HEK293 (cell line): ENCODE results near the gene HOXC5.

Experiments used
- CTCF ChIA-PET: fragments of 350-600 bp; formaldehyde crosslinking; extraction: SDS; loops from one replicate; lab custom pipeline; 2021; ENCODE audit warnings: antibody characterized with exemption; lab: Yijun Ruan, JAX
- POLR2A ChIA-PET: fragments of 300-600 bp; formaldehyde crosslinking; extraction: SDS; loops from one replicate; lab custom pipeline; 2020; ENCODE audit warnings: antibody characterized with exemption, inconsistent platforms; lab: Yijun Ruan, JAX
- H3K27ac ChIP-seq: fragments of 200-500 bp; sonication (Bioruptor generic); 2 replicates; pipeline ENCODE4 v1.5.1; 2014; ENCODE audit warnings: low read depth, low read length, control low read depth, inconsistent platforms; ENCODE audit errors: extremely low read depth
- H3K36me3 ChIP-seq, 2 experiments: fragments of 200-500 bp in 1 of 2; sonication (Bioruptor generic) in 1 of 2; 1 replicate in 1 of 2; 2 replicates in 1 of 2; pipeline ENCODE4 v1.5.1; 2014 to 2017; ENCODE audit warnings: inconsistent platforms in 2 of 2, low read length in 2 of 2; ENCODE audit not compliant: control insufficient read depth in 2 of 2, insufficient read depth in 1 of 2
- H3K4me1 ChIP-seq: fragments of 200-500 bp; sonication (Bioruptor generic); 2 replicates; pipeline ENCODE4 v1.5.1; 2014; ENCODE audit warnings: mild to moderate bottlenecking, low read length, inconsistent platforms; ENCODE audit not compliant: control insufficient read depth, insufficient read depth
- H3K4me3 ChIP-seq: 2 replicates; pipeline ENCODE4 v1.5.1; 2011; ENCODE audit warnings: low read depth, mild to moderate bottlenecking, control low read depth, low read length, moderate library complexity
- H3K9me3 ChIP-seq: fragments of 200-500 bp; sonication (Bioruptor generic); 2 replicates; pipeline ENCODE4 v1.5.1; 2014; ENCODE audit warnings: low read depth, low read length, inconsistent platforms; ENCODE audit not compliant: control insufficient read depth, insufficient read depth
- BCL11A ChIP-seq: fragments of 450-650 bp; formaldehyde crosslinking; IDR thresholded peaks from 2 replicates; pipeline ENCODE4 v1.5.1; 2016; ENCODE audit warnings: low read depth, missing biosample characterization, missing genetic modification characterization
- FEZF1 ChIP-seq: fragments of 450-650 bp; formaldehyde crosslinking; IDR thresholded peaks from 2 replicates; pipeline ENCODE4 v1.5.1; 2016; ENCODE audit warnings: missing biosample characterization, missing genetic modification characterization
- KLF10 ChIP-seq: fragments of 450-650 bp; IDR thresholded peaks from 2 replicates; pipeline ENCODE4 v1.5.1; 2018; ENCODE audit warnings: missing biosample characterization, mild to moderate bottlenecking, missing genetic modification characterization
- MEIS1 ChIP-seq: sonication (generic); formaldehyde crosslinking; IDR thresholded peaks from 2 replicates; pipeline ENCODE4 v1.8.1; 2022; ENCODE audit warnings: missing genetic modification reagents, mild to moderate bottlenecking, borderline replicate concordance
- MZF1 ChIP-seq: fragments of 450-650 bp; formaldehyde crosslinking; IDR thresholded peaks from 2 replicates; pipeline ENCODE4 v1.5.1; 2017; ENCODE audit warnings: missing biosample characterization, missing genetic modification characterization, borderline replicate concordance
- OSR2 ChIP-seq: fragments of 450-650 bp; formaldehyde crosslinking; IDR thresholded peaks from 2 replicates; pipeline ENCODE4 v1.5.1; 2016; ENCODE audit warnings: missing biosample characterization, missing genetic modification characterization
- OVOL3 ChIP-seq: fragments of 450-650 bp; formaldehyde crosslinking; IDR thresholded peaks from 2 replicates; pipeline ENCODE4 v1.5.1; 2016; ENCODE audit warnings: missing biosample characterization, missing genetic modification characterization
- PATZ1 ChIP-seq: fragments of 450-650 bp; formaldehyde crosslinking; IDR thresholded peaks from 2 replicates; pipeline ENCODE4 v1.5.1; 2016; ENCODE audit warnings: missing biosample characterization, missing genetic modification characterization
- PRDM6 ChIP-seq: fragments of 450-650 bp; formaldehyde crosslinking; IDR thresholded peaks from 2 replicates; pipeline ENCODE4 v1.5.1; 2017; ENCODE audit warnings: missing biosample characterization, missing genetic modification characterization
- RBAK ChIP-seq: fragments of 450-650 bp; formaldehyde crosslinking; IDR thresholded peaks from 2 replicates; pipeline ENCODE4 v1.5.1; 2016; ENCODE audit warnings: missing biosample characterization, missing genetic modification characterization
- ZBTB1 ChIP-seq: fragments of 450-650 bp; formaldehyde crosslinking; IDR thresholded peaks from 2 replicates; pipeline ENCODE4 v1.5.1; 2016; ENCODE audit warnings: missing biosample characterization, missing genetic modification characterization
- ZBTB44 ChIP-seq: fragments of 450-650 bp; IDR thresholded peaks from 2 replicates; pipeline ENCODE4 v1.5.1; 2018; ENCODE audit warnings: missing biosample characterization, mild to moderate bottlenecking, missing genetic modification characterization
- ZEB2 ChIP-seq: fragments of 450-650 bp; formaldehyde crosslinking; IDR thresholded peaks from 2 replicates; pipeline ENCODE4 v1.5.1; 2016; ENCODE audit warnings: missing biosample characterization, missing genetic modification characterization
- ZNF121 ChIP-seq: fragments of 450-650 bp; formaldehyde crosslinking; IDR thresholded peaks from 2 replicates; pipeline ENCODE4 v1.5.1; 2016; ENCODE audit warnings: missing biosample characterization, missing genetic modification characterization
- ZNF18 ChIP-seq: fragments of 450-650 bp; formaldehyde crosslinking; IDR thresholded peaks from 2 replicates; pipeline ENCODE4 v1.5.1; 2016; ENCODE audit warnings: missing biosample characterization, missing genetic modification characterization
- ZNF2 ChIP-seq: fragments of 450-650 bp; formaldehyde crosslinking; IDR thresholded peaks from 2 replicates; pipeline ENCODE4 v1.5.1; 2016; ENCODE audit warnings: missing biosample characterization, missing genetic modification characterization
- ZNF23 ChIP-seq: fragments of 450-650 bp; formaldehyde crosslinking; IDR thresholded peaks from 2 replicates; pipeline ENCODE4 v1.5.1; 2016; ENCODE audit warnings: missing biosample characterization, missing genetic modification characterization, borderline replicate concordance
- ZNF24 ChIP-seq: fragments of 450-650 bp; formaldehyde crosslinking; IDR thresholded peaks from 2 replicates; pipeline ENCODE4 v1.5.1; 2016; ENCODE audit warnings: missing biosample characterization, missing genetic modification characterization
- ZNF335 ChIP-seq: fragments of 450-650 bp; formaldehyde crosslinking; conservative IDR thresholded peaks from 2 replicates; pipeline ENCODE4 v1.5.1; 2016; ENCODE audit warnings: missing biosample characterization, missing genetic modification characterization
- ZNF366 ChIP-seq: fragments of 450-650 bp; formaldehyde crosslinking; conservative IDR thresholded peaks from 2 replicates; pipeline ENCODE4 v1.5.1; 2016; ENCODE audit warnings: missing biosample characterization, missing genetic modification characterization
- ZNF394 ChIP-seq: fragments of 450-650 bp; formaldehyde crosslinking; IDR thresholded peaks from 2 replicates; pipeline ENCODE4 v1.5.1; 2016; ENCODE audit warnings: missing biosample characterization, missing genetic modification characterization, mild to moderate bottlenecking, moderate library complexity, borderline replicate concordance
- ZNF558 ChIP-seq: fragments of 450-650 bp; formaldehyde crosslinking; IDR thresholded peaks from 2 replicates; pipeline ENCODE4 v1.5.1; 2016; ENCODE audit warnings: missing biosample characterization, missing genetic modification characterization
- ZNF561 ChIP-seq: fragments of 450-650 bp; IDR thresholded peaks from 2 replicates; pipeline ENCODE4 v1.5.1; 2018; ENCODE audit warnings: missing biosample characterization, missing genetic modification characterization, borderline replicate concordance
- ZNF645 ChIP-seq: fragments of 450-650 bp; formaldehyde crosslinking; IDR thresholded peaks from 2 replicates; pipeline ENCODE4; 2016; ENCODE audit warnings: missing biosample characterization, missing genetic modification characterization
- ZNF654 ChIP-seq: fragments of 450-650 bp; formaldehyde crosslinking; IDR thresholded peaks from 2 replicates; pipeline ENCODE4 v1.5.1; 2016; ENCODE audit warnings: low read depth, missing biosample characterization, missing genetic modification characterization
- ZNF843 ChIP-seq: fragments of 450-650 bp; formaldehyde crosslinking; IDR thresholded peaks from 2 replicates; pipeline ENCODE4 v1.5.1; 2016; ENCODE audit warnings: missing biosample characterization, missing genetic modification characterization
- ZSCAN30 ChIP-seq: fragments of 450-650 bp; IDR thresholded peaks from 2 replicates; pipeline ENCODE4 v1.5.1; 2018; ENCODE audit warnings: missing biosample characterization, mild to moderate bottlenecking, missing genetic modification characterization, moderate library complexity
- TF ChIP-seq, protein P1 (sequence below): fragments of 450-650 bp; formaldehyde crosslinking; IDR thresholded peaks from 2 replicates; pipeline ENCODE4 v1.5.1; 2017; ENCODE audit warnings: missing biosample characterization, missing genetic modification characterization

HOXC5 gene

DNA sequence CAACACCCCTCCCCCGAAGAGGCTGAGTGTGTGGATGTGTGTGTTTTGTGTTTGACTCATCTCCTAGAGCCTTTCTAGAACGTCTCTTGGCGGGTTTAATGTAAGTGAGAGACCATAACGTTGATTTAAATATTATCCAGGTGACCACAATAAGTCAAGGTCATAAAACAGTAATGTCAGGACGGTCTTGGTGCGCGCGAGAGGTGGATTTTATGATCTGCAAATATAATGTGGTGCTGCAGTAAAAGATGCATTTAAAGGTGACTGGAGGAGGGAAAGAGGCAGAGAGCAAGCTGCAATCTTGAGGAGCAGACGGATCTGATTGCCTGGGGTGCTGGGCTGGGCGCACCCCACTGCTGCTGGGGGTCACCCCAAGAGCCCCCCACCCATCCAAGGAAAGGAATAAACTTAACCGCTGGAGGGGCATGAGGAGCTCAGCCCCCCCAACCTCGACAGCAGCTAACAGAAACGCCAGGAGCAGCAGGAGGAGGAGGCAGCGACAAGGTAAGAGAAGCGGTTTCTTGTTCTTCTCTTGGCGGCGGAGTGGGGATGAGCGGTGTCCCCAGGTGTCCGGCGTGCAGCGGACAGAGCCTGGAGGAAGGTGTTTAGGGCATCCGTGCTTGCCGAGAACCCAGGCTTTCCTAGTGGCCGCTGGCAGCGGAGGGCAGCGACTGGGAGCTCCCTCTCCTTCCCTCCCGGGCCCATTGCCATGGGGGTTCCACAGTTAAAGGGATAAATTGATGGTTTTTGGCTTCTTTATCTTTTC lies 42.4 kb upstream of the HOXC5 start:
- H3K4me3 ChIP-seq, result no peak overlapping the region
- TF ChIP-seq MEIS1 (CRISPR knock-in tag) (no peak), OVOL3 (peak; percentile 56; the same call in 1 of the 2 replicates), ZNF366 (tag by site-specific recombination) (peak; percentile 20; the same call in 1 of the 2 replicates), MZF1 (tag by site-specific recombination) (no peak), ZNF558 (tag by site-specific recombination) (no peak), BCL11A (peak; percentile 75; the same call in 1 of the 2 replicates), ZNF561 (tag by site-specific recombination) (peak; percentile 72), ZSCAN30 (peak; percentile 57), ZNF121 (tag by site-specific recombination) (peak; percentile 7; the same call in 1 of the 2 replicates), ZNF2 (tag by site-specific recombination) (no peak; the same call in 1 of the 2 replicates), RBAK (tag by site-specific recombination) (no peak), OSR2 (tag by site-specific recombination) (peak; percentile 38; the same call in 1 of the 2 replicates), ZNF394 (tag by site-specific recombination) (no peak), ZNF654 (tag by site-specific recombination) (0 out of 2 replicates have a peak, but pooled peaks have one; percentile 3), ZNF645 (no peak), PRDM6 (tag by site-specific recombination) (peak; percentile 79), ZNF24 (tag by site-specific recombination) (0 out of 2 replicates have a peak, but pooled peaks have one; percentile 23), ZNF335 (peak; percentile 41), ZNF843 (tag by site-specific recombination) (peak; percentile 53; the same call in 1 of the 2 replicates), ZBTB1 (tag by site-specific recombination) (no peak), KLF10 (tag by site-specific recombination) (no peak), ZBTB44 (tag by site-specific recombination) (peak; percentile 99), ZNF23 (tag by site-specific recombination) (no peak), FEZF1 (tag by site-specific recombination) (0 out of 2 replicates have a peak, but pooled peaks have one; percentile 54), ZEB2 (tag by site-specific recombination) (0 out of 2 replicates have a peak, but pooled peaks have one; percentile 22), ZNF18 (0 out of 2 replicates have a peak, but pooled peaks have one; percentile 59), PATZ1 (tag by site-specific recombination) (peak; percentile 71; the same call in 1 of the 2 replicates)
- TF ChIP-seq, protein P1, sequence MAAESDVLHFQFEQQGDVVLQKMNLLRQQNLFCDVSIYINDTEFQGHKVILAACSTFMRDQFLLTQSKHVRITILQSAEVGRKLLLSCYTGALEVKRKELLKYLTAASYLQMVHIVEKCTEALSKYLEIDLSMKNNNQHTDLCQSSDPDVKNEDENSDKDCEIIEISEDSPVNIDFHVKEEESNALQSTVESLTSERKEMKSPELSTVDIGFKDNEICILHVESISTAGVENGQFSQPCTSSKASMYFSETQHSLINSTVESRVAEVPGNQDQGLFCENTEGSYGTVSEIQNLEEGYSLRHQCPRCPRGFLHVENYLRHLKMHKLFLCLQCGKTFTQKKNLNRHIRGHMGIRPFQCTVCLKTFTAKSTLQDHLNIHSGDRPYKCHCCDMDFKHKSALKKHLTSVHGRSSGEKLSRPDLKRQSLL (tag by site-specific recombination), result peak; percentile 95

More for the DNA sequence above, 42.4 kb upstream of the HOXC5 start:
- CTCF ChIA-PET, result interaction anchor here (0.5 to 3.0 kb wide), 16 partner anchors 10 to 403 kb away, joined by 3 to 25 read pairs (median 4); partner anchors contain the start of gene HOXC8
- Histone ChIP-seq H3K9me3 (no peaks in the 10 kb centered on the region), H3K4me1 (peaks cover 36% of the 10 kb centered on the region), H3K27ac (peak overlapping the region; percentile 71), H3K36me3 (no peaks in the 10 kb centered on the region)
- POLR2A ChIA-PET, result interaction anchor here (1.8 kb wide), 1 partner anchor 10 kb away, joined by 10 read pairs; the partner anchor contains the start of gene HOXC9
